Endothelial cell of umbilical vein (primary cell): Measurements from ENCODE around the gene NLRC3.

Experiments used
- CTCF ChIP-seq, 2 donors: IDR thresholded peaks; 1 replicate in 1 of 2; 2 replicates in 1 of 2; pipeline ENCODE4 v1.5.1; 2011; ENCODE audit warnings: low read length in 2 of 2, mild to moderate bottlenecking in 2 of 2, moderate library complexity in 2 of 2, control low read depth in 1 of 2, inconsistent platforms in 1 of 2, low read depth in 1 of 2; ENCODE audit not compliant: insufficient read depth in 1 of 2; ENCODE audit errors: extremely low read depth in 1 of 2
- MYC ChIP-seq: IDR thresholded peaks from one replicate; pipeline ENCODE4 v1.6.1; 2011; ENCODE audit warnings: mild to moderate bottlenecking, low read depth, low read length
- POLR2AphosphoS5 ChIP-seq: IDR thresholded peaks from 2 replicates; pipeline ENCODE4 v1.6.1; 2012; ENCODE audit warnings: low read depth, mild to moderate bottlenecking, control low read depth, low read length, moderate library complexity; ENCODE audit not compliant: insufficient read depth
- TF ChIP-seq, protein P1 (sequence below): IDR thresholded peaks from 2 replicates; pipeline ENCODE4 v1.6.1; 2011; ENCODE audit not compliant: insufficient read depth, insufficient read length

- no peak for TF ChIP-seq CTCF (IDR thresholded peaks at IDR 0.05; ENCODE audit: extremely low read depth in 1 of 2, insufficient read depth in 1 of 2, low read depth in 1 of 2, low read length in 2 of 2)
- TF ChIP-seq, protein P1, sequence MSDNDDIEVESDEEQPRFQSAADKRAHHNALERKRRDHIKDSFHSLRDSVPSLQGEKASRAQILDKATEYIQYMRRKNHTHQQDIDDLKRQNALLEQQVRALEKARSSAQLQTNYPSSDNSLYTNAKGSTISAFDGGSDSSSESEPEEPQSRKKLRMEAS: no peak
- TF ChIP-seq POLR2AphosphoS5: no peak
- no peak for TF ChIP-seq MYC
These were observed 48.1 kb upstream of the NLRC3 start for GRCh38 chr16:3625331-3625730.
